ENCODE measurements around the gene AR. TPM values are rescaled to one million over a fixed set of nuclear protein-coding genes. Genes with fewer than 3 reads are reported as not detected.
A peak's percentile ranks its signal among the peaks of the same experiment; 100 is the strongest.
"Not testable (repeated sequence)": the region's sequence is repeated elsewhere in the genome, so short reads cannot be mapped to it uniquely, and the experiment has no call there.

AR gene
- total RNA-seq, 1 donor from 2014 or later = 18.2 TPM

DNA sequence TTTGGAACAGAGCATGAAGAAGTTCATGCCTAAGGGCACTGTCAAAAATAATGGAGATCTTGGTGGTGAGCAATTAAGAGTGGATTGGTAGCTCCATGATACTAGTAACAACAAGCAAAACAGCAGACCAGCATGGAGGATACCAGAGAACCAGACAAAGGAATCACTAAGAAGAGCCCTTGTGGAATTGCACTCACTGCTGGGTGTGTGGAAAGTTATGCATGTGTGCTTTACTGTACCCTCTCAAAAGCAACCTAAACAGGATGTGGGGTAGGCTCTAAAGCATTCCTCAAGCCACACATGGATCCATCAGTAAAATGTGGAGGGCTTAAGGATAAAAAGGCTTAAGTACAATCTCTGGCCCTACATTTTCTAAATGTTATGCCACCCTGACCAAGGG, 69.5 kb downstream of the AR start:
- DNase-seq = no peak
- no peak for ATAC-seq (ENCODE audit: poor library complexity)
- intact Hi-C loops (cut with DNase I) = no loop called here

DNA sequence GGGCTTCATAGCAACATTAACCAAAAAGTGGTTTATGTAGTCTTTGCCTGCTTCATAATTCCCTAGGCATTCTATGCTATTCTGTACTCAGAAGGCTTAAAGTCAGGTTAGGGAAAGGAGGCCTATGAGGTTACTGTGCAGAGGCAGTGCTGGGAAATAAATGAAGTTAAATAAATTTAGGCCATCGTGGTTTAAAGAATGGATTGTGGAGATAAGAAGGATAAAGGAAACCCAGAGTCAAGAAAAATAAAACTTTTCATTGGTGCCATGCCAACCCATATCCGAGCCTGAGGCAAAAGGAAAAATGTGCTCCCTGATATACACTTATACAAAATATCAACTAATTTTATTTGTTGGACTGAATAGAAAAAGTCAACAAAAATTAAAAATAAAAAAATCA, 70.2 kb downstream of the AR start:
- ATAC-seq (ENCODE audit: poor library complexity) = no peak
- no peak for DNase-seq
- intact Hi-C loops (cut with DNase I) = no loop called here

DNA sequence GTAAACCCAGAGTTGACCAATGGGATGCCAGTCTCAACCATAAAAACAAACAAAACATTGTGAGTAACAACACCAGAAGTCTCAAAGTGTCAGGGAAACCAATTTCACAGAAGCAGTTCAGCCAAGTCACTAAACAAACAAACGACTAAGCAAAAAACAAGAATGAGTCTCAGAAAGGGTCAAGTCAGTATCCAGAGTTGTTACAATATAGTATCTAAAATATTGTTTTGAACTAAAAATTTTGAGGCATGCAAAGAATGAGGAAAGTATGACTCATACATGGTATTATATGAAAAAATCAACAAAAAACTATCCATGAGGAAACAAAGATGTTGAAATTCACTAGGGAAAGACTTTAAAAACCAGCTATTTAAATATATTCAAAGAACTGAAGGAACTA, 70.6 kb downstream of the AR start:
- ATAC-seq (ENCODE audit: poor library complexity) (no peak), DNase-seq (no peak)
- intact Hi-C loops (cut with DNase I) = no loop called here

DNA sequence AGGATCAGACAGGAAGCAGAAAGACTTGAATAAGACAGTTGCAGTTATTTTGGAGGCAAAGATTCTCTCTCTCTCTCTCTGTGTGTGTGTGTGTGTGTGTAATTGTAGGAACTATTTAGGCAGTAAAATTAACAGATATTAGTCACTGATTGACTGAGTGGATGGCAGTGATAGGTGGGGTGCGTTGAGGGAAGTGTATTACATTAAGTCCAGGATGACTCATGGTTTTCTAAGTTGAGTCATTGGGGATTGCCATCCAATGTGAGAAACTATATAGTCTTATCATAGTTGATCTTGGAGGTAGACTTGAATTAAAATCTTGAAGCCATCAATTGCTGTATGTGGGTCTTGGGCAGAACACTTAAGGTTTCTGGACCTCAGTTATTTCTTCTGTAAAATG, 75.4 kb downstream of the AR start:
- intact Hi-C loops (cut with DNase I) = no loop called here
- no peak for ATAC-seq (ENCODE audit: poor library complexity)
- DNase-seq = no peak

DNA sequence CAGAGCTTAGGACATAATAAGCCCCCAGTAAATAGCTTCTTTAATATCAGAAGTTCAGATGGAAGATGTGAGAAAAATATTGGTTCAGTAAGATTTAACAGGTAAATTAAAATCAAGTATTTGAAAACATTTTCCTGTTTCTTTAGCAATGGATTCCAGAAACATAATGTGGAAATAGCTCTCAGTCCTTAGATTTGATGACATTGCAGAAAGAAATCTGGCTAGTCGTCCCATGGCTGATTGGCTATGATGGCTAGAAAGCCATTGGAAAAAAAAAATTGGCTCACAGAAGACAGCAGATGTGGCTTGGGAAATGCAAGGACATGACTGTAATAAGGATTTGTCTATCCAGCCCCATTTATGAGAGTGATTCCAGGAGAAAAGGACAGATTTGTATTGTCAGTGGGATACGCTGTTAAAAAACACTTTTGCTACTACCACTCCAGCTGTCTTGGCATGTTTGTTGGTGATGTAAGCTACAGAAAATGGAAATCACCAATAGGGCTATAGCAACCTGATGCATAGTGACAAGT, 78.3 kb downstream of the AR start:
- ATAC-seq (ENCODE audit: poor library complexity) (no peak), DNase-seq (no peak)
- intact Hi-C loops (cut with DNase I) = no loop called here

DNA sequence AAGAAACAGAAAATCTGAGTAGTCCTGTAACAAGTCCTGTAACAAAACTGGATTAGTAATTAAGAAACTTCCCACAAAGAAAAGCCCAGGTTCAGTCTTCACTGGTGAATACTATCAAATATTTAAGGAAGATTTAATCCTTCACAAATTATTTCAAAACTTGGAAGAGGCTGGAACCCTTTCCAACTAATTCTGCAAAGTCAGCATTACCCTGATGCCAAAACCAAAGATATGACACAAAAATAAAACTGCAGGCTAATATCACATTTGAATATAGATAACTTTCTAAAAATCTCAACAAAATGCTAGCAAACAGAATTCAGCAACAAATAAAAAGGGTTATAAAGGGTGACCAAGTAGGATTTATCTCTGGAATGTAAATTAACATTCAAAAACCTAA, 80.5 kb downstream of the AR start:
- no peak for DNase-seq
- intact Hi-C loops (cut with DNase I) = no loop called here
- no peak for ATAC-seq (ENCODE audit: poor library complexity)

DNA sequence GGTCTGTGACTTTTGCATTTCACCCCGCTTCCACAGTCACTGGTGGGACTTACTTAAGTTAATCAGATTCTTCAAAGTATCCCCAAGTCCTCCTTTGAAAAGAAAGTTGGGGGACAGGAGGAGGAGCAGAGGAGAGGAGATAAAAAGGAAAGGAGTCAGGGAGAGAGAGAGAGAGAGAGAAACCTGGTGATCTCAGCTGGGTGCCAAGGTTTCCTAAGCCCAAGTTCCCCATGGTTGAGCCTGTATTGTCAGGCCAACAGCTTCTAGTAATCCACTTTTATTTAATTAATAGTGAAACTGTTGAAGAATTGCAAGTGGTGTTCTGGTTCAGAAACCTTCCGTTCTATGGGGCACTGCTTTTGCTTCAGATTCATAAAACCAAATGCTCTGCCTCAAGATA, 91.6 kb downstream of the AR start:
- intact Hi-C loops (cut with DNase I) = no loop called here
- no peak for ATAC-seq (ENCODE audit: poor library complexity)
- no peak for DNase-seq

DNA sequence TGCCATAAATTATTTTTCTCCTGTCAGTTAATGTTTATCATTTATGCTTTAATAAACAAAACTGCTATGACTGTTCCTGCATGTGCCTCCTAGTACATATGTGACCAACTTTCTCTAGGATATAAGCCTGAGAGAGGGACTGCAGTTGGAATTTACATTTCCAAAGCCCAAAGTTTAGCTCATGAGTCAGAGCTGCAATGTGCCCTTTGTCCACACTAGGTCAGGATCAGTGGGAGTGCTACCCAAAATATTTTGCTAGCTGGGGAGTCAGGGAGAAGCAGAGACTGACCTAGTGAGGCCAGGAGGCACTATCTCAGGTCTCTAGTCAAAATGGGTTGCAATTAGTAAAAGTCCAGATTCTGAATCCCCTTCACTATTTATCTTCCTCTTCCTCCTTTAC, 92.7 kb downstream of the AR start:
- ATAC-seq (ENCODE audit: poor library complexity) (no peak), DNase-seq (no peak)
- intact Hi-C loops (cut with DNase I) = no loop called here

DNA sequence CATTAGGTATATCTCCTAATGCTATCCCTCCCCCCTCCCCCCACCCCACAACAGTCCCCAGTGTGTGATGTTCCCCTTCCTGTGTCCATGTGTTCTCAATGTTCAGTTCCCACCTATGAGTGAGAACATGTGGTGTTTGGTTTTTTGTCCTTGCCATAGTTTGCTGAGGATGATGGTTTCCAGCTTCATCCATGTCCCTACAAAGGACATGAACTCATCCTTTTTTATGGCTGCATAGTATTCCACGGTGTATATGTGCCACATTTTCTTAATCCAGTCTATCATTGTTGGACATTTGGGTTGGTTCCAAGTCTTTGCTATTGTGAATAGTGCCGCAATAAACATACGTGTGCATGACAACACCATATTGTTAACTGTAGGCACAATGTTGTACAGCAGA, 93.5 kb downstream of the AR start:
- DNase-seq; ATAC-seq (ENCODE audit: poor library complexity); intact Hi-C loops (cut with DNase I): not testable (repeated sequence)

DNA sequence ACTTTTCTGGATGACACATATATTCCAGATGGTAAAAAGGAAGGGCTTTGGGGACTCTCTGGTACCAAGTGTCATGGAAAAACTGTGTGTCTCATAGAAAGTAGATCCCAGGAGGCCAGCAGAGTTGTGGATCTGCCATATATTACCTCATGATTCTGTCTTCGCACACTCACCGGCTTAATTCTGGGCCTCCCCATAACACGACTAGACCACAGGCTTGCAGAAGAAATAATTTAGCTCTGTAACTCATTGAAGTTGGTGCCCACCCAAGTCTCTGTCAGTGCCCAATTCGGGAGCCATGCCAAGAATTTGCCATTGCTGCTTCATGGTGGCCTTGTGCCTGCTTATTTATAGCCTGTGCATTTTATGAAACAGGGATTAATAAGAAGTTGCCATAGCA, 104.5 kb downstream of the AR start:
- no peak for ATAC-seq (ENCODE audit: poor library complexity)
- intact Hi-C loops (cut with DNase I) = no loop called here
- peak; percentile 31 for DNase-seq

DNA sequence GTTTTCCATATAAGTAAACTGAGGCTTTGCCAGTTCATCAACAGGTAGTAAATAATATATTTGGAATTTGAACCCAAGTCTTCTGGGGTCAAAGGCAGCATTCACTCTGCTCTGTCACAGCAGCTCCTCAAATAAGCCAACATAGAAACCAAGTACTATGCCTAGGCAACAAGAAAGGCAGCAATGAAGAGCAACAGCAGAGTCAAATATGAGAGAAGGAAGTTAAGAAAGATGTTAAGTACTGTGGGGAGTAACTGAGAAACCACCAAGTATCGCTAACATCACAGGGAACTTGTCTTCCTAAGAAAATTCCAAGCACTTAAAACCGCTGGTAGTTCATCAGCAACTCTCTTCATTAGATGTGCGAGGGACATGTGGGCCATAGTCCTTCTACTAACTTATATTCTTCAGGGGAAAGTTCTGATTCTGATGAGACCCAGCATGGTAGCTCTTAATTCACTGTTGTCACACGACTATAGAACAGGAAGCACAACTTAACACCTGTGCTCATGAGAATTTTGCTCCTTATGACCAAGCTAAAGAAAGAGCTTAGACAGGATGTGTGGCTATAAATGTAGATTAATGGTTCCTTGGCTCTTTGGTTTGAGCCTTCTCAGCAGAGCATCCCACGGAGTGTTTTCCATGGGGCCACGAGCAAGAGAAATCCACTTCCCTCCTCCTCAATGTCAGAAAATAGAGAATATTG, 107.8 kb downstream of the AR start:
- intact Hi-C loops (cut with DNase I) = no loop called here
- DNase-seq (no peak), ATAC-seq (ENCODE audit: poor library complexity) (no peak)

DNA sequence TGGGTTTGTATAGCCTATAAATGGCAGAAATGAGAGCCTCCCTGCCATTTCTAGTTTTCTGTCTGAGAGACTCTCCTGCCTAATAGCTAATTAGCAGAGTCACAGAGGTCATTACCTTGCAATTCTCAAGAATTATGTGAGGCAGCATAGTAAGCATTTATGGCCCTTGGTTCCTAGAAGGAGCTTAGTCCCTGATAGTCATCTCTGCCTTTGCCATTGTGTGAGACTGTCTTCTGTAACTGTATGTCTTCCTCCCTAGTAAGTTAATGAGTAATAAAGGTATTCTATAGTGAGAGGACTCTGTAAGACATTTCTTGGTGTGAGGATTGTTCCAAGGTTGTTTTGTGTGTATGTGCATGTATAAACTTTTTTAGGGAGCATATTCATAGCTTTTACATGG, 108.7 kb downstream of the AR start:
- DNase-seq = no peak
- ATAC-seq (ENCODE audit: poor library complexity) = no peak
- intact Hi-C loops (cut with DNase I) = no loop called here

DNA sequence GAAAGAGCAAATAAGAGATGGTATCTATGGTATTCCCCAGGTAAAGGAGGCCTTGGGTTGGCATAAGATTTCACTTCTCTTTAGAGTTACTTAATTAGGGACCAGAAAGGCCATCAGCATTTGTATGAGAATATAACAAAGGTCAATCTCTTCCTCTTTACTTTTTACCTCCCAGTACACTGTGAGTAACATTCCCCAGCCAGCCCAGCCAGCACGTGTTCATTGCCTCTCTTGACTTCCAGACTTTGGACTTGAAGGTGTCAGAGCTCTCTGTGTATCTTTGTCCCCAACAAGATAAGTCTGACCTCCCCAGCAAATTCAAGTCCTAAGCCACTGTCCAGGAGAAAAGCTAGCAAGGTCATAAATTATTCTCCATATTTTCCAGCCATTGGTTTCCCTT, 110.5 kb downstream of the AR start:
- intact Hi-C loops (cut with DNase I) = no loop called here
- DNase-seq = no peak
- ATAC-seq (ENCODE audit: poor library complexity) = no peak

DNA sequence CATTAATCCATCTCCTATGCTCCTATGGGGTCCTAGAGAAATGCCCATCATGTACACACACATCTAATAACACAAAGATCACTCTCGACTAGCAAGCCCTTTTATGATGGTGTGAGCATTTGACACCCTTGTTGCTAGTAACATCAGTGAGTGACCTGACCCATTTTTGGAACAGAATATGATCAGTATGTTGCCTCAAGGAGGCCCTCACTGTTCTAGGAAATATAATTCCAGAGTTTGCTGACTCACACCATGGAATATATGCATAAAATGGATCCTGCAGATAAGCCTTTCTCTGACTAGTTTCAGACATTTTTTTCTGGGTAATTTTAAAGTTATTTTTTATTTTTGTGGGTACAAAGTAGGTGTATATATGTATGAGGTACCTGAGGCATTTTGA, 121.8 kb downstream of the AR start:
- intact Hi-C loops (cut with DNase I) = no loop called here
- ATAC-seq (ENCODE audit: poor library complexity) = no peak
- no peak for DNase-seq

DNA sequence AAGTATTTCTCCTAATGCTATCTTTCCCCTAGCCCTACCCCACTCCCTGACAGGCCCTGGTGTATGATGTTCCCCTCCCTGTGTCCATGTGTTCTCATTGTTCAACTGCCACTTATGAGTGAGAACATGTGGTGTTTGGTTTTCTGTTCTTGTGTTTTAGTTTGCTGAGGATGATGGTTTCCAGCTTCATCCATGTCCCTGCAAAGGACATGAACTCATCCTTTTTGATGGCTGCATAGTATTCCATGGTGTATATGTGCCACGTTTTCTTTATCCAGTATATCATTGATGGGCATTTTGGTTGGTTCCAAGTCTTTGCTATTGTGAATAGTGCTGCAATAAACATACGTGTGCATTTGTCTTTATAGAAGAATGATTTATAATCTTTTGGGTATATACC, 126.9 kb downstream of the AR start:
- intact Hi-C loops (cut with DNase I); DNase-seq; ATAC-seq (ENCODE audit: poor library complexity): not testable (repeated sequence)

DNA sequence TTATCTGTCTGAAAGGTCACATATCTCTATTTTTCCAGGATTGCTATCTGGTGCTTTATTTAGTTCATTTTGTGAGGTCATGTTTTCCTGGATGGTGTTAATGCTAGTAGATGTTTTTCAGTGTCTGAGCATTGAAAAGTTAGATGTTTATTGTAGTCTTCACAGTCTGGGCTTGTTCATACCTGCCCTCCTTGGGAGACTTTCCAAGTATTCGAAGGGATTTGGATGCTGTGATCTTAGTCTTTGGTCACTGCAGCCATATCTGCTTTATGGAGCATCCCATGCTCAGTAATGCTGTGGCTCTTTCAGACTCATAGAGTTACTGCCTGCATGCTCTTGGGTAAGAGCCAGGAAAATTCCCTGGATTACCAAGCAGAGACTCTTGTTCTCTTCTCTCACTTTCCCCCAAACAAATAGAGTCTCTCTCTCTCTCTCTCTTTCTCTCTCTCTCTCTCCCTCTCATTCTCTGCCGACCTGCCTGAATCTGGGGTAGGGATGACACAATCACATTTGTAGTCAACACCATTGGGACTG, 130.0 kb downstream of the AR start:
- no peak for ATAC-seq (ENCODE audit: poor library complexity)
- DNase-seq = no peak
- intact Hi-C loops (cut with DNase I) = no loop called here

DNA sequence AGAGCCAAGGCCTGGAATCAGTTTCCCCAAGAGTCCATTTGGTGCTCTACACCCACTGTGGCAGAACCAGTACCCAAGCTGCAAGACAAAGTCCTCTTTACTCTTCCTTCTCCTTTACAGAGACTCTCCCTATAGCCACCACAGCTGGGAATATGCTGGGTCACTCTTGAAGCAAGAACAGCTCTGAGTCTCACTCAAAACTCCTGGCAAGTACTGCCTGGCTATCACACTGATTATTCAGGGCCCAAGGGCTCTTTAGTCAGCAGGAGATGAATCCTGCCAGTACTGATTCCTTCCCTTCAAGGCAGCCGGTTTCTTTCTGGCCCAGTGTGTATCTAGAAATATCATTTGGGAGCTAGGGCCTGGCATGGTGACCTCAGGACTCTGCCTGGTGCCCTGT, 130.9 kb downstream of the AR start:
- intact Hi-C loops (cut with DNase I) = no loop called here
- ATAC-seq (ENCODE audit: poor library complexity) (peak; percentile 39), DNase-seq (no peak)

DNA sequence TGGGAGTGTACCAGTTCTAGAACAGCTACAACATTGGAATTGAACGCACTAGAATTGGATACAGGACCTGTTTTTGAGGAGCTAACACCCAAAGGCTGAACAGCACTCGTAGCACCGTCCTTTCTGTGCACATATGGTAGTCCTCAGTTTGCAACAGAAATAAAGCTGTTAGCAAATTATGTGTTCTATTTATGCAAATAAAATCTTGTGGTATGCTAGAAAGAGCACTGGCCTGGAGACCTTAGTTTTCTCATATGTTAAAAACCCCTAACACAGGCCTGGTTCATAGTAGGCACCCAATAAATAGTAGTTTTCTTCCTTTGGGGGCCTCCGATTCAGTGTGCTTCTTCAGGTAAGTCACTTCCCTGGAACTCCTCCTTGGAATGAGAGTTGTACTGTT, 140.3 kb downstream of the AR start:
- no peak for DNase-seq
- intact Hi-C loops (cut with DNase I) = no loop called here

DNA sequence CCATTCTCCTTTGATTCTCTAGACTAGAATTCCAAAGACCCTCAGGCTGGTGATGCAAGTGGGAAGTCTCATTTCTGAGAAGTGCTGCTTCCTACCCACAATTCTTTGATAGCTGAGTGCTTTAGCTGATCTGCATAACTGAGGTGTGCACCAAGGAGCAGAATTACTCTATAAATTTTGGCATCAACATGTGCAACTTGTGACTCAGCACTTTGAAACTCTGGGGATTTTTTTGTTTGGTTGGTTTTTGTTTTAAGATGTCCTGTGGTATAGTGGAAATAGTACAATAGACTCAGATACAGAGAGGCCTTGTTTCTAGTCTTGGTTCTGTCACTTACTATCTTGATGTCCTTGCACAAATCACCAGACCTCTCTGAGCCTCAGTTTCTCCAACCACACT, 148.4 kb downstream of the AR start:
- ATAC-seq (ENCODE audit: poor library complexity) (no peak), DNase-seq (no peak)
- intact Hi-C loops (cut with DNase I) = no loop called here

More for the DNA sequence above, 140.3 kb downstream of the AR start:
- no peak for ATAC-seq (ENCODE audit: poor library complexity)

DNA sequence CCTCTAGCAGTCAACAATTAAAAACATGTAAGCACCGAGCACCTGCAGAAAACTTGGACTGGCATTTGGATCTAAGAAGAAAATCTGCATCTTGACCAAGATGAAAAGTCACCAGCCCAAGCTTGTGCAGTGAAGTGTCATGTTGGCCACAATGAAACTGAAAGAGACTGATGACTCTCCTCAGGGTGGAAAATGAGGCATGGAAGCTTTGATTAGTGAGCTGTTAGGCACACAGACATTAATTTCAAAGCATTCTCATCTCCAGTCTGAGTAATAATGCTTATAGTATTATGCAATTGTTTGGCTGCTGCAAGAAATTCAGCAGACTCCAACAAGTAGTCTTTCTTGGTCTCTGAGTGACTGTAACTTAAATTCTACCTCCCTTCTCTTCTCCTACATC, 150.1 kb downstream of the AR start:
- ATAC-seq (ENCODE audit: poor library complexity) = no peak
- DNase-seq = no peak
- intact Hi-C loops (cut with DNase I) = no loop called here

DNA sequence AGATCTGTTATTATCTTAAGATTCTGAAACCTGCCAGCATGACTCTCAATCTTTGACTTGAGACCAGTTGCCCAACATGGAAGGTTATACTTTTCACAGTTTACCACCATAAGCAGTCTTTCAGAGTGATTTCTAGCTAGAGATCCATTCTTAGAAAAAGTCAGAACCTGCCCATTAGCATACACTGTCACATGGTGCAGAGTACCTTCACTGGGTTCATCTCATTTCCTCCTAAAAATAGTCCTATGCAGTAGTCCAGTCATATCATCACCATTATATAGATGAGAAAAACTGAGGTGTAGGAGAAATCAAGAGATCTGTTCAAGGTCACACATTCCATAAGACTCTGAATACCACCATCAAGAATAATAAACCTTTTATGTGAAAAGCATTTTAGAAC, 153.6 kb downstream of the AR start:
- DNase-seq = no peak
- intact Hi-C loops (cut with DNase I) = no loop called here
- ATAC-seq (ENCODE audit: poor library complexity) = no peak

Data from Right ventricle myocardium superior (tissue), 1 donor.